Measurements from ENCODE around the gene AP5B1. TPM values are rescaled to one million over a fixed set of nuclear protein-coding genes. Genes with fewer than 3 reads are reported as not detected.
A peak's percentile ranks its signal among the peaks of the same experiment; 100 is the strongest.

Gene AP5B1
- total RNA-seq, 1 experiment from 2014 or later, result 19.5 TPM

- H3K36me3 ChIP-seq (ENCODE audit: control insufficient read depth in 1 of 2, insufficient read depth in 2 of 2, low read length in 2 of 2), result peaks cover 14 to 30% of the 10 kb centered on the region in 2 experiments; a peak in 3 of 4 replicates
- no peak for TF ChIP-seq CBX3 (IDR thresholded peaks at IDR 0.05; ENCODE audit: low read depth)
- TF ChIP-seq YY1 (IDR thresholded peaks at IDR 0.05; ENCODE audit: extremely low read depth, insufficient replicate concordance, low read depth, low read length), result no peak
- no peak for TF ChIP-seq ATF3 (IDR thresholded peaks at IDR 0.05)
- TF ChIP-seq EZH2phosphoT487 (IDR thresholded peaks at IDR 0.05; ENCODE audit: borderline replicate concordance), result no peak
- TF ChIP-seq RAD21 (IDR thresholded peaks at IDR 0.05; ENCODE audit: low read depth), result no peak
- TF ChIP-seq POLR2AphosphoS5 (IDR thresholded peaks at IDR 0.05; ENCODE audit: low read depth, low read length), result no peak
- no peak for TF ChIP-seq EGR1 (IDR thresholded peaks at IDR 0.05; ENCODE audit: low read depth)
- no peak for TF ChIP-seq SRF (IDR thresholded peaks at IDR 0.05; ENCODE audit: low read depth)
- TF ChIP-seq CTCF (IDR thresholded peaks at IDR 0.05 in 2 of 3, conservative IDR thresholded peaks at IDR 0.05 in 1 of 3; ENCODE audit: borderline replicate concordance in 1 of 3, insufficient read depth in 1 of 3, low read depth in 2 of 3, low read length in 2 of 3), result no peak
- TF ChIP-seq SIN3A (IDR thresholded peaks at IDR 0.05; ENCODE audit: low read depth), result no peak
- TF ChIP-seq, protein P1, sequence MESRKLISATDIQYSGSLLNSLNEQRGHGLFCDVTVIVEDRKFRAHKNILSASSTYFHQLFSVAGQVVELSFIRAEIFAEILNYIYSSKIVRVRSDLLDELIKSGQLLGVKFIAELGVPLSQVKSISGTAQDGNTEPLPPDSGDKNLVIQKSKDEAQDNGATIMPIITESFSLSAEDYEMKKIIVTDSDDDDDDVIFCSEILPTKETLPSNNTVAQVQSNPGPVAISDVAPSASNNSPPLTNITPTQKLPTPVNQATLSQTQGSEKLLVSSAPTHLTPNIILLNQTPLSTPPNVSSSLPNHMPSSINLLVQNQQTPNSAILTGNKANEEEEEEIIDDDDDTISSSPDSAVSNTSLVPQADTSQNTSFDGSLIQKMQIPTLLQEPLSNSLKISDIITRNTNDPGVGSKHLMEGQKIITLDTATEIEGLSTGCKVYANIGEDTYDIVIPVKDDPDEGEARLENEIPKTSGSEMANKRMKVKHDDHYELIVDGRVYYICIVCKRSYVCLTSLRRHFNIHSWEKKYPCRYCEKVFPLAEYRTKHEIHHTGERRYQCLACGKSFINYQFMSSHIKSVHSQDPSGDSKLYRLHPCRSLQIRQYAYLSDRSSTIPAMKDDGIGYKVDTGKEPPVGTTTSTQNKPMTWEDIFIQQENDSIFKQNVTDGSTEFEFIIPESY (IDR thresholded peaks at IDR 0.05; ENCODE audit: extremely low read depth, insufficient replicate concordance, low read length), result no peak
- DNase-seq (ENCODE audit: low read depth, low spot score) (no peak), ATAC-seq (no peak)
- H3K4me3 ChIP-seq (replicated peaks in 1 of 2; ENCODE audit: low read depth in 1 of 2, low read length in 2 of 2), result no peak overlapping the region
- peaks cover 9 to 30% of the 10 kb centered on the region in 2 experiments; a peak in 3 of 4 replicates for H3K4me1 ChIP-seq (ENCODE audit: control insufficient read depth in 1 of 2, insufficient read depth in 2 of 2, low read length in 2 of 2)
- H2AFZ ChIP-seq (ENCODE audit: low read depth, low read length, poor library complexity, severe bottlenecking), result no peak overlapping the region
- no peak overlapping the region for H3K9ac ChIP-seq (ENCODE audit: low read length)
- no peaks in the 10 kb centered on the region for H3K9me2 ChIP-seq (ENCODE audit: insufficient read depth)
- no peaks in the 10 kb centered on the region for H3K9me3 ChIP-seq (ENCODE audit: control insufficient read depth in 1 of 2, insufficient read depth in 1 of 2, low read depth in 1 of 2, low read length in 2 of 2)
- no peaks in the 10 kb centered on the region for H3K27me3 ChIP-seq (ENCODE audit: insufficient read depth, low read length)
- intact Hi-C loops (cut with micrococcal nuclease), result no loop called here
- peak overlapping the region; percentile 98; the same call in 1 of the 2 replicates for H3K27ac ChIP-seq (ENCODE audit: low read depth, low read length)
- ChIA-PET CTCF (interaction anchor here (2.2 to 3.3 kb wide), 6 partner anchors 8 to 66 kb away, joined by 6 to 73 read pairs (median 30); partner anchors contain the start of genes KAT5 and RNASEH2C), POLR2A (no interaction called here), RAD21 (ENCODE audit: low non-redundant PET in 1 of 2, low total read pairs in 2 of 2, uncharacterized antibody in 2 of 2, unreplicated experiment in 2 of 2) (interaction anchor here in 1 of 2 experiments (0.6 kb wide), 1 partner anchor 67 kb away, joined by 6 read pairs; no protein-coding TSS in a partner anchor)
- BruUV-seq (replicated peaks), result no TSS peak
- H4K20me1 ChIP-seq (ENCODE audit: insufficient read depth), result peaks cover 8% of the 10 kb centered on the region; the same call in 1 of the 2 replicates
- no peak overlapping the region; the same call in 1 of the 2 replicates for H3K4me2 ChIP-seq (ENCODE audit: low read length)
- peaks cover 42% of the 10 kb centered on the region for H3K79me2 ChIP-seq (ENCODE audit: insufficient read depth, low read length)
Measured at GRCh38 chr11:65778431-65778900, 2.3 kb downstream of the AP5B1 start.

Measured in HCT116 (cell line).